ENCODE measurements around the gene NUP210.

NUP210 gene

DNA sequence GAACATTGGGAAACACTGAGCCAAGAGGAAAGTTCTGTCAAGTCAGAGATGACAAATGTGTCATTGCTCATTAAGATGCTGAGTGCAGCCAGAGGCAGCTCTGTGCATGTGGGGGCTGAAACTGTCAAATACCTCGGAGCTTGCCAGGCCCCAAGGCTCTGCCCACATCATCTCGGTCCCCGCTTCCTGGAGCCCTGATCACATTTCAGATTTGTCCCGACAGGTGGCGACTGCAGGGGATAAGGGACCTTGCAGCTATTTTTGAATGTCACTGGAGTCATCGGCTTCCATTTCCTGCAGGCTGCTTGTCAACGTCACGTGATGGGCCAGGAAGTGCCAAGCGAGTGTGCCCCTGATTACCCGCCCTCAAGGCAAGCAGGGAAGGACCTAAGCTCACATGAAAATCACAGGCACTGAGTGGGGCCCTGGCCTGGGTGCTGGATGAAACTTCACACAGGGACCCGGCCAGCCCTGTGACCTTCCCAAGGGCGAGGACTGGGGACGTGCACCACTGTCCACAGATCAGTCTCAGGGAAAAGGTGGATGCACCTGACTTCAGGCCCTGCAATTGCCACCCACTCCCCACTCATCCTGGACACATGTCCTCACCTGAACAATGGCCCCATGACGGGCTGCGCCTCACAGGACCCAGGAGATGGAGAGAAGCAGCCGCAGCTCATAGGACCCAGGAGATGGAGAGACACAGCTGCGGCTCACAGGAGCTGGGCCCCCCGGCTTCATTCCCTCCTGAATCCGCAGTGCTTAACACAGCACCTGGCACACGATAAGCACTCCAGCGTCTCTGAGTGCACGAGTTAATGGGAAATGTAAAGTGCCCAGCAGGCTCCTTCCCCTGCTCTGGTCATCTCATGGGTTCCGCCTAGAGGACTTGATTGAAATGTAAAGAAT is 73.4 kb downstream of the NUP210 start:
- DNase-seq = peak; percentile 28

GRCh38 chr3:13345772-13346171 is 74.3 kb downstream of the NUP210 start:
- no peak for DNase-seq

DNA sequence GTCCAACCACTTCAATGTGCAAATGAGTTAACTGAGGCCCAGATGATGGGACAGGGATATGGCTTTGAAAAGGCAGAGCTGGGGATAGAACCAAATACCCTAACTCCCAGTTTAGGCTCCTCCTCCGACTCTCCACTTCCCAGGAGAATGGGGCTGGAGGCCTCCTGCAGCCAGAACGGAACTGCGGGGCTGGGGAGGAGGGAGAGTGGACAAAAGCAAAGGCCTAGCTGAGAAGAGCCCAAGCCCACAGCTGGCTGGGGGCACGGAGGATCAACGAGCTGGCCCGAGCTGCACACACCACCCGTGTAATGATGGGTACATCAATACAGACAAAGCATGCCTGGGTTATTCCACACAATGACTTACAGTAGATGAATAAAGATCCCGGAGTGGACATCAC is 74.8 kb downstream of the NUP210 start:
- DNase-seq = no peak

DNA sequence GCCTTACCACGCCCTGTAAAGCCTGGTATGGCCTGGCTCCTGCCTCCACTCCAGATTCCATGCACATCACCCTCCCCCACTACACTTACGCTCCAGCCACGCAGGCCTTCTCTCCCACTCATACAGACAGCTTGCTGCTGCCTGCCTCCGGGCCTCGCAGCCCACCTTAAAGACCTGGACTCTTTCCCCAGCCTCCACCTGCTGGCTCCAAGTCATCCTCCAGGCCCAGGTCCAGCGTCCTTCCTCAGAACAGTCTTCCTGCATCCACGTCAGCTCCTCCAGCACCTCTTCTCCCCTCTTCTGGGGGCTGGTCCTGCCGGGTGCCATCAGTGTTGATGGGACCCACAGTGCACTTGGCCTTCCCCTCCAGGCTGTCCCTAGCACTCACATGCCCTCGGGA is 75.5 kb downstream of the NUP210 start:
- no peak for DNase-seq

GRCh38 chr3:13343601-13344000 is 76.5 kb downstream of the NUP210 start:
- DNase-seq = no peak

DNA sequence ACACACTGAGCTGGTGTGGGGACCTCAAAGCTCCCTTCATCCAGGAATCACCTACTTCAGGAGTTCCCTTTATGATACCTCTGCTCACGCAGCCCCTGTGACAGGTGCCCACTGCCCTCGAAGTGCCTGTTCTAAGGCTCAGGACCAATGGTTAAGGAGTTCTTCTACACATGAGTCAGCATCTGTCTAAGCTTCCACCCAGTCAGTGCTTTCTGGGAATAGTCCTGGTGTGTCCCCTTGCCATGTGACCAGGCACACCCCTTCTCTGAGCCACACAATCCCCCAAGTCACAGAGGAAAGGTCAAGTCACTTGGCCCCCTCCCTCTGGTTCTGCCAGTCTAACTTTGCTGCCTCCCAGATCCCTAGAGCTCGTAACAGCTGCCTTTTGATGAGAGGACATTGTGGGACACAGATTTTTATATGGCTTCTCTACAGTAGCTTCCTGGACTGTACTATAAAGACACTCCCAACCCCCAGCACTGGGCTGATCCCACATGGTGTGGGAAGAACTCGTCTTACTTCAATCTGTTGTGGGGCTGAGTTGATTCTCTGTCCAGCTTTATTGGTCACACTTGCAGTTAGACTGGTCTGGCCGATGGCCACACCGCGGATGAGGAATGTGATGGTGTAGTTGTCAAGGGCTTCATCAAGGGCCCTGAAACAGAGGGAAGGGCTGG is 78.8 kb downstream of the NUP210 start:
- DNase-seq = no peak

GRCh38 chr3:13339833-13340232 is 80.3 kb downstream of the NUP210 start:
- DNase-seq = no peak

DNA sequence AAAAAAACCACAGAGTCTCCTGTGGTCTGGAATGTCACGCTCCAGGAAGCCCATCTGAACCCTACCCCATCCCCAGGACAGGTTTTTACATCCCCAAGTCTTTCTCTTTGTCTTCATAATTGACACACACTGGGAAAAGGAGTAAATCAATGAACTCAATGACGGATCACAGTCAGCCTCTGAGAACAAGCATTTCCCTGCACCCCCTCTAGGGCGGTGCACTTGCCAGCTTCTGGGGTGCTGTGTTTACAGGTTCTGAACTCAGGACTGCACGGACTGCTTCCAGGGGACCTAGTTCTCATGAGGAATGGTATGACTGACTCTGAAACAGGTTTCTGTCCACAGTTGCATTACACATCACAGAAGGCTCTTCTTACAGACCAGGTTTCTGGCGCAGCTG is 81.1 kb downstream of the NUP210 start:
- DNase-seq = no peak

DNA sequence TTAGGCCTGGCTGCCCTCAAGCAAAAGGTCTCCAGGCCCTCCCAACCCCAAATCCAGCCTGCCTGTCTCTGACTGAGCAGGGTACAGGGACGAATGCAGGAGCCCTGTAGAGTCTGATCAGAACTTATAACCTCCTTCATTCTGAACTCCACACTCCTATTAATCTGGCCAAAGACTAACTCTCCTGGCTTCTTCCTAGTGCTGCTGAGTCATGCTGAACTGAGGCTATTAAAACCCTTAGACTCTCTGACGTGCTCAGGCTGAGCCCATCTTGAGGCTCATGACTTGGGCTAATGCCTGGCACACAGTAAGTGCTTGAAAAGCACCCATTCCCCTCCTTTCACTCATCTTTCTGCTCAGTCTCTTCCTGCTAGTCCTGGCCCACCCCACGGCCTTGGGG is 81.9 kb downstream of the NUP210 start:
- DNase-seq = no peak

DNA sequence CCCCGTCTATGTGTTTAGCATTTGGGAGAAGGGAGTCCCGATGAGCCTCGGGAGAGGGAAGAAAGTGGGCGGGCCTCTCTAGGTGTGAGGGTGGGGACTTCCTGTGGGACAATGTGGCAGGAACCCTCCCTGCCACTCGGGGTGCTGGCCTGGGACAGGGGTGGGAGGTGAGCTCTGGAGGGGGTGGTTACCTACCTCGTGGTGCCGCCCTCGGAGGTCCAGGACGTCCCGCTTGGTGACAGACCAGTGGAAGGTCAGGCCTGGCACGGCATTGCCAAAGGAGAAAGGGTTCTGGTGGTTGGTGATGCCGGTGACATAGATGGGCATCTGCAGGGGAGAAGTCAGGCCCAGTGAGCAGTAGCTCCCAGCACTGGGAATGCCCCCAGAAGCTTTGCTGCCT is 83.5 kb downstream of the NUP210 start:
- no peak for DNase-seq

DNA sequence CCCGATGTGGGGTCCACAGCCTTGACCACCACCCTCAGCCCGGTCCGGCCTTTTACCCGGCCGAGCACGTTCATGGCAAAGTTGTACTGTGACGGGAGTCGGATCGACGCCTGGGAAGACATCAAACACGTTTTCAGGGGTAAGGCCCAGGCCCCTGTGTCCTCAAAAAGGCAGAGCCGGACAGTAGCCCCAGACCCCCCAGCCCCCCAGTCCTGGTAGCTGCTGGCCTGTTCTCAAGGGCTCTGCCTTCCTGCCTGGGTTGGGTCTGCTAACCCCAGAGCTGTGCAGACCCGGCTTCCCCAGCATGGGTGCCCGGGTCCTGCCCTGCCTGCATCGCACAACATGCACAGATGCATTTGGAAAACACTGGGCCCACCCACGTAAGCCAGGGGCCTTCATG is 84.6 kb downstream of the NUP210 start:
- DNase-seq = no peak

- DNase-seq = no peak
Measured at GRCh38 chr3:13335059-13335458, 85.1 kb downstream of the NUP210 start.

- no peak for DNase-seq
Measured at GRCh38 chr3:13333236-13333897, 86.8 kb downstream of the NUP210 start.

DNA sequence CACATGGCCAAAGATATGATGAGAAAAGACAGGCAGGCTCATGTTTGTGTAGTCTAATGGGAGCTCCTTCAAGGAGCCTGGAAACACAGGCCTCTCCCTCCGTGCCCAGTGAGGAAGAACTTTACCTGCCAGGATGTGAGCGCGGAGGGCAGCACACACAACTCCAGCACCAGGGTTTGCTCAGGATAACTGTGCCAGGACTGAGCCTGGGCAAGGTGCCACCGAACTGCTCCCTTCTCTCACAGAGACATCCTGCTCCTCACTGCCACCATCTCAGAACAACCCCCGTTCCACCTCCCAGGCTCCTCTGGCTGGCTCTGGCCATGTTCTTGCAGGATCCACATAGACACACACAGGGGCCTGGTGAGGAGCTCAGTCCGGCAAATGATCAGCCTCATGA is 87.4 kb downstream of the NUP210 start:
- DNase-seq = no peak

GRCh38 chr3:13332158-13332557 is 88.0 kb downstream of the NUP210 start:
- no peak for DNase-seq

- DNase-seq = no peak
Measured at GRCh38 chr3:13329746-13330145, 90.4 kb downstream of the NUP210 start.

DNA sequence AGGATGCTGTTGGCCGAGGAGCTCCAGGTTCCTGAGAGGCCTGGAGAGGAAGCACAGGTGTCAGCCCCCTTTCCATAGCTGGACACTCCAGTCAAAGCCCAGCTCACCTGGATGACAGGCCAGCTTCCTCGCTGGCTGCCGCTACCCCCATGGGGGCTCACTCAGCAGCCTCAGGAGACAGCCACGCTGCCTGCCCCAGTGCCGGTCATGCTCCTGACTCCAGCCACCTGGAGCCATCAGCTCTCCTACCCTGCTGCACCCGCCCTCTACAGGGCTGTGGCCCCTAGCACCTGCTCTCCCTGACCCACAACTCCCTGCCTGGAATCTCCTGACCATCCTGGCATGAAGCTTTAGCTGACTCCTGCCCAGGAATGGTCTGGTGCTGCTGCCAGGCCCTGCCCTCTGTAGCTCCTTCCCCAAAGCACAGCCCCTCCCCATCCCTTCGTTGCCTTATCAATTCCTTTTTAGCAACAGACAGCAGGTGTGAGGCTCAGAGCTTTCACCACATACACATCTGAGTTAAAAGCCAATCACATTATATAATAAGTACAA is 94.2 kb downstream of the NUP210 start:
- DNase-seq = no peak

DNA sequence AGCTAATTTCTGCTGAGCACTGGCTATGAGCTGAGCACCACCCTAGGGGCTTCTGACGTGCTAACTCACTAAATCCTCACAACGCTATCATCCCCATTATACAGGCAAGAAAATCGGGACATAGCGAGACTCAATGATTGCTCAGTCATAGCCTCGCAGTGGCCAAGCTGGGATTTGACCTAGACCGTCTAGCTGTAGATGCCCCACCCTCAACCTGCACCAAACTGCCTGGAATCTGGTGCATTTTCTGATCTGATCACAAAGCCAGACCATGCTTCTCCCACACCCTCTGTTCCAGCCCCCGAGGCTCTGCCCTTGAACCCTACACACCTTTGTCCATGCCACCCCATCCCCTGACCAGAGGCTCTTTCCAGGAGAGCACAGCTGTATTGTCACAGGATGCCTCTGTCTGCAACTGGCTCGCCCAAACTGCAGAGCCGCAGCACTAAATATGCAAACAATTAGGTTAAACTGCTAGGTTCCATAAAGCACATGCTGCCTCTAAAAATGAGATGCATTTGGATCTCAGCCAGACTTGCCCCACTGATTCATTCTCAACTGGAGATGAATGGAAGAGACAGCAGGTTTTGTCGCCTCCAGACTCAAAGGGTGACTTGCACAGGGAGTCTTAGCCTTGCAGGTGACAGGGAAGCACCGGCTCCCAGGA is 95.2 kb downstream of the NUP210 start:
- DNase-seq = no peak

DNA sequence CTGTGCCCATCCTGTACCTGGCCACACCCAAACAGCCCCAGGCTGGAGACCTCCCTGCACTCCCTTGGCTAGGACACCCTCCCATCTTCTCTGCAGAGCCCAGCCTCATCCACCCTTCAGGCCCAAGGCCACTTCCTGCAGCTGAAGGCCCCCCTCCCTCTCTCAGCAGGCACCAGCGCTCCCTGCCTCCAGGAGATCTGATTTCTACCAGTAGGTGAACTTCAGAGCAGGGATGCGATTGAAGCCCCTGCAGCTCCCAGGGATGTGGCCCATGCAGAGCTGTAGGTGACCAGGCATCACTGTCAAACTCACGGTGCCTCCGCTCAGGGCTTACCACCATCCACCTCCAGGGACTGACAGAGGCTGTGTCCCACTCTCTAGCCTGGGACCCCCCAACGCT is 96.3 kb downstream of the NUP210 start:
- no peak for DNase-seq

DNA sequence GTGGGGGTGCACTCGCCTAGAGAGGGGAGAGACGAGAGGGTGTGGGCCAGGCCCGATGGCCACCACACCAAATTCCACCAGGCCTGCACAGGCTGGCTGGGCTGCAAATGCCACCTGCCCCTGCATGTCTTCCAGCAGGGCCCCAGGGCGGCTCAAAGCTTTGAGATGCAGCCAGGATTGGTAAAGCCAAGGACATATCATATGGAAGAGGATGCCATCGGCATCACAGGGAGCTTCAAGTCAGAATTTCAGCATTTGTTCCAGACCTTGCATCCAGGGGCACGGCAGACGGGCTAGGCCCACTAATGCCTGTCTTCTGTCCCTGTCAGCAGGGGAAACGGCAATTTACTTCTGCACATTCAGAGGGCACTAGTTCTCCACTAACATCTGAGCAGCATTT is 97.8 kb downstream of the NUP210 start:
- DNase-seq = no peak

- no peak for DNase-seq
Measured at GRCh38 chr3:13319564-13320220, 100.4 kb downstream of the NUP210 start.

All from DMS79 (cell line).